GM21360 (cell line): Measurements from ENCODE around the gene TOX2.
"Not testable (repeated sequence)": the region's sequence is repeated elsewhere in the genome, so short reads cannot be mapped to it uniquely, and the experiment has no call there.

Source experiments
- ATAC-seq: cut with Tn5 transposase; IDR thresholded peaks from one replicate; pipeline ENCODE4 v1.9.1; 2021; ENCODE audit warnings: mild to moderate bottlenecking, moderate library complexity; ENCODE audit not compliant: unreplicated experiment

TOX2 gene

GRCh38 chr20:44029848-44030230, 115.2 kb downstream of the TOX2 start:
- ATAC-seq: no peak

GRCh38 chr20:44030394-44030793, 115.7 kb downstream of the TOX2 start:
- ATAC-seq: no peak

- ATAC-seq: no peak
These were observed 116.4 kb downstream of the TOX2 start for GRCh38 chr20:44031001-44031574.

- no peak for ATAC-seq
These were observed 117.3 kb downstream of the TOX2 start for GRCh38 chr20:44031781-44032582.

GRCh38 chr20:44032583-44033331, 118.1 kb downstream of the TOX2 start:
- ATAC-seq: no peak

- no peak for ATAC-seq
These were observed 118.7 kb downstream of the TOX2 start for GRCh38 chr20:44033344-44033743.

GRCh38 chr20:44033873-44034272, 119.2 kb downstream of the TOX2 start:
- ATAC-seq: no peak

DNA sequence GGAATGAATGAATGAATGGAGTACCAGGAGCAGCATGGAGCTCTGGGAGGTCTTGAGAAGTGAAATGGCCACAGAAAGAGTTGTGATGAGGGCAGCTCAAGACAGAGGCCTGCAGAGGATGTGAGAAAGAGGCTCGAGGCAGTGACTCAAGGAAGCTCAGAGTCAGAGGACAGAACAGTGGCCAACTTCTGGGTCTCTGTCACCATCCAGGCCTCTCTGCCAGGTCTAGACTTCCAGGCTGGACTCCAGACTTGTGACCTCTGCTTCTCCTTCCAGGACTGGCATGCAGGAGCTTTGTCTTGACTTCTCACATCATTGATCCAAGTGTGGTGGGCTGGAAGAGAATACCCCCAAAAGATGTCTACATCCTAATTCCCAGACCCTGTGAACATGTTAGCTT, 119.8 kb downstream of the TOX2 start:
- no peak for ATAC-seq

GRCh38 chr20:44034965-44035635, 120.4 kb downstream of the TOX2 start:
- no peak for ATAC-seq

DNA sequence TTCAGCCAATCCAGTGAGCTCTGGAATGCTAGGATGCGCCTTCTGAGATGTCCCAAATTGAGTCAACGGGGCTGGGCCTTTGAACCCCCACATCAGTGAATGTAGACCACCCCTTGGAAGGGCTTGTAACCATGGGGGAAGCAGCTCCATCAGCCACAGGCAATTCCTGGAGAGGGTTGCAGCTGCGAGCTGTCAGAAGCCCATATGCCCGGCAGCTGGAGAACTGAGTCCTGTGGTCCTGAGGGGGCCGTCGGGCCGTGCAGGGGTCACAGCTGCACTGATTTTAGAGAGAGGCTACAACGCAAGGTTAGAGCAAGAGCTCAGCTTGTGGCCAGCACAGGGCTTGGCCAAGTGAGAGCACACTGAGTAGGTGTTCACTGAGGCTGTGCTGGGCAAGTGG, 121.3 kb downstream of the TOX2 start:
- no peak for ATAC-seq

- ATAC-seq: no peak
These were observed 121.8 kb downstream of the TOX2 start for GRCh38 chr20:44036441-44036840.

DNA sequence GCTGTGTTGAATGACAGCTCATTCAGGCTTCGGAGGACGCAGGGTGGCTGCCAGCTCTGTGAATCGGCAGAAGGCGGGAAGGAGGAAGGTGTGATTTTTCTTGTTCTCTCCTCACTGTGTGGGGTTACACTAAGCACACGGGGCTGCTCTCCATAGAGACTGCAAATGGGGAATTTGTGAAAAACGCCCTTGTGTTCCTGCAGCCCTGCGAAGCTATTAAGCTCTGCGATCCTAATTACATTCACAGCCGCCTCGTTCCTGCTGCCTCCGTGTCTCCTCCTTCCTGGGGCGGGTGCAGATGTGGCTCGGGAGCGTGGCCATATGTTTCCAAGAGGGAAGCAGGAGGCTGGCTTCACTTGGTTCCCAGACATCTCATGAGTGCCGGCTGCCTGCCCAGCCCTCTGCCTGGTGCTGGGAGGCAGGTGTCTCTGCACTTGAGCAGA, 124.0 kb downstream of the TOX2 start:
- ATAC-seq: no peak

GRCh38 chr20:44039147-44039546, 124.5 kb downstream of the TOX2 start:
- ATAC-seq: no peak

DNA sequence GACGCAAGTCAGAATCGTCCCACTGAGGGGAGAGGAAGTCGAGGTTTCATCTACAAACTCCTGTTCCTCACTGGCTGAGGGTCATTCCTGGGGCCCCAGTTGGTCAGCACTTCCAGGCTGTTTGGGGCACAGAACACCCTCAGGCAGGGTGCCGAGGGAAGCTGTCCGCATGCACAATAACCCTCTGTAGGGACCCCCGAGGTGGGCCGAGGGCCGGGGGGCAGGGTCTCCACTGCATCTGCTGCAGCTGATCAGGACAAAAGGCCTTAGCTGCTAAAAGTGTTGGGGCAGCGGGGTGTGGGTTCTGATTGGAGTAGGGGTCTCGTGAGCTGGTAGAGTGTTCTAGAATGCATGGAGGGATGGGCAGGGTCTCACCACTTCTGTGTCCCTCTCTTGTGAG, 125.1 kb downstream of the TOX2 start:
- ATAC-seq: no peak

- no peak for ATAC-seq
These were observed 125.7 kb downstream of the TOX2 start for GRCh38 chr20:44040202-44040915.

DNA sequence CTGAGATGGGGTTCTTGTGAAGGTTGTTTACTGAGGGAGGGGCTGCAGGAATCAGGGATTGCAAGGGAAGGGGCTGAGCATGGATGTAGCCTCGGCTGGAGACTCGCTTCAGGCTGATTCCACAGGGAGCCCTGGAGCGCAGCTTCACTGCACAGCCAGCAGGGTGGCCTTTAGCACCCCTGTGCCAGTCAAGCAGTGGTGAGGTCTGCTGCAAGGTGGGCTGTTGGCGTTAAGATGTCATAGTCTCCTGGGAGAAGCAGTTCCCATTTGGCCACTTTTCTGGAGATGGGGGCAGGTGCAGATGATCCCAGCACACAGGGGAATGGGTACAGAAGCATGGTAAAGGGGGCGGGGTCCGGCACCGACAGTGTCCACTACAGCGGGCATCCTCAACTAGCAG, 126.3 kb downstream of the TOX2 start:
- ATAC-seq: no peak

GRCh38 chr20:44044712-44045111, 130.1 kb downstream of the TOX2 start:
- not testable (repeated sequence) for ATAC-seq

- no peak for ATAC-seq
These were observed 135.7 kb downstream of the TOX2 start for GRCh38 chr20:44050327-44050726.

GRCh38 chr20:44050925-44051660, 136.4 kb downstream of the TOX2 start:
- ATAC-seq: no peak

DNA sequence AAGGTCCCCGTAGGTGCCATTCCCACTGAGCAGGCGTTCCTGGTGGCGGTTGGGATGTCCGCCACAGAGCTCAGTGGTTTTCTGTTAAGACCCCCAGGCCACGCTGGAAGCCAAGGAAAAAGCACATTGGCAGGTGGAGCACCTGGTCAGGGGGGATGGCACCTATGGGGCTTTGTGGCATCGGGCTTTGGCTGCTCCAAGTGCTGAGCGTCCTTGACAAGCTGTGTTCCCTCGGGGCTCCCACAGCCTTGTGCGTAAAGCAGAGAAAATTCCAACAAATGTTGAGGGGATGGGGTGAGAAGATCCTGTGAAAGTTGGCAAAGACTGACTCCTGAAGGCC, 137.0 kb downstream of the TOX2 start:
- no peak for ATAC-seq
